ENCODE results near the gene AGBL1. TPM values are rescaled to one million over a fixed set of nuclear protein-coding genes. Genes with fewer than 3 reads are reported as not detected.

The AGBL1 gene
- total RNA-seq, 1 experiment from 2014 or later, result not detected

GRCh38 chr15:86691091-86691663 lies 611.5 kb downstream of the AGBL1 start:
- no peaks in the 10 kb centered on the region for H3K36me3 Mint-ChIP-seq (ENCODE audit: insufficient read depth, unreplicated experiment)
- no peak for DNase-seq
- H3K9me3 ChIP-seq, result no peaks in the 10 kb centered on the region
- no peak overlapping the region for H3K27ac Mint-ChIP-seq (ENCODE audit: unreplicated experiment)
- no peaks in the 10 kb centered on the region for H3K4me1 Mint-ChIP-seq (ENCODE audit: low read depth, unreplicated experiment)
- intact Hi-C loops (cut with micrococcal nuclease; ENCODE audit: unreplicated experiment), result loop anchor here (1.0 kb wide), 1 partner anchor 52 kb away; no protein-coding TSS in a partner anchor
- H3K9me3 Mint-ChIP-seq (ENCODE audit: unreplicated experiment), result no peaks in the 10 kb centered on the region
- H3K4me1 ChIP-seq, result no peaks in the 10 kb centered on the region
- H3K27me3 Mint-ChIP-seq (ENCODE audit: insufficient read depth, unreplicated experiment), result peaks cover 10% of the 10 kb centered on the region
- no peak overlapping the region for H3K4me3 ChIP-seq (ENCODE audit: low read depth, low read length)
- no peaks in the 10 kb centered on the region for H3K27me3 ChIP-seq (replicated peaks; ENCODE audit: control insufficient read depth, insufficient read depth, low read length)
- H3K36me3 ChIP-seq (ENCODE audit: control insufficient read depth, insufficient read depth, low read length), result no peaks in the 10 kb centered on the region
- CTCF ChIA-PET, result interaction anchor here (0.6 to 1.0 kb wide), 4 partner anchors 11 to 637 kb away, joined by 3 to 4 read pairs (median 4); no protein-coding TSS in a partner anchor
- no peak for TF ChIP-seq CTCF (IDR thresholded peaks at IDR 0.05; ENCODE audit: insufficient read depth in 1 of 2, low read depth in 1 of 2, low read length in 1 of 2, severe bottlenecking in 1 of 2, unreplicated experiment in 1 of 2)
- H3K4me3 Mint-ChIP-seq (ENCODE audit: unreplicated experiment), result no peak overlapping the region
- POLR2A ChIA-PET, result no interaction called here
- BruUV-seq (replicated peaks), result no TSS peak

GRCh38 chr15:86700864-86701610 lies 621.4 kb downstream of the AGBL1 start:
- Histone ChIP-seq H3K27me3 (replicated peaks; ENCODE audit: control insufficient read depth, insufficient read depth, low read length) (no peaks in the 10 kb centered on the region), H3K36me3 (ENCODE audit: control insufficient read depth, insufficient read depth, low read length) (no peaks in the 10 kb centered on the region), H3K4me1 (no peaks in the 10 kb centered on the region), H3K4me3 (ENCODE audit: low read depth, low read length) (no peak overlapping the region), H3K9me3 (no peaks in the 10 kb centered on the region)
- CTCF ChIA-PET, result no interaction called here
- DNase-seq, result no peak
- peaks cover 17% of the 10 kb centered on the region for H3K27me3 Mint-ChIP-seq (ENCODE audit: insufficient read depth, unreplicated experiment)
- no peak overlapping the region for H3K4me3 Mint-ChIP-seq (ENCODE audit: unreplicated experiment)
- no TSS peak for BruUV-seq (replicated peaks)
- H3K27ac Mint-ChIP-seq (ENCODE audit: unreplicated experiment), result no peak overlapping the region
- TF ChIP-seq CTCF (IDR thresholded peaks at IDR 0.05; ENCODE audit: insufficient read depth in 1 of 2, low read depth in 1 of 2, low read length in 1 of 2, severe bottlenecking in 1 of 2, unreplicated experiment in 1 of 2), result no peak
- no peaks in the 10 kb centered on the region for H3K9me3 Mint-ChIP-seq (ENCODE audit: unreplicated experiment)
- POLR2A ChIA-PET, result no interaction called here
- H3K4me1 Mint-ChIP-seq (ENCODE audit: low read depth, unreplicated experiment), result no peaks in the 10 kb centered on the region
- intact Hi-C loops (cut with micrococcal nuclease; ENCODE audit: unreplicated experiment), result no loop called here
- H3K36me3 Mint-ChIP-seq (ENCODE audit: insufficient read depth, unreplicated experiment), result no peaks in the 10 kb centered on the region

- ChIA-PET CTCF (interaction anchor here (0.6 to 0.7 kb wide), 2 partner anchors 11 to 77 kb away, joined by 3 to 12 read pairs; no protein-coding TSS in a partner anchor), POLR2A (no interaction called here)
- Histone ChIP-seq H3K9me3 (no peaks in the 10 kb centered on the region), H3K36me3 (ENCODE audit: control insufficient read depth, insufficient read depth, low read length) (no peaks in the 10 kb centered on the region), H3K4me3 (ENCODE audit: low read depth, low read length) (no peak overlapping the region), H3K4me1 (no peaks in the 10 kb centered on the region), H3K27me3 (replicated peaks; ENCODE audit: control insufficient read depth, insufficient read depth, low read length) (no peaks in the 10 kb centered on the region)
- no peak overlapping the region for H3K27ac Mint-ChIP-seq (ENCODE audit: unreplicated experiment)
- TF ChIP-seq CTCF (IDR thresholded peaks at IDR 0.05; ENCODE audit: insufficient read depth in 1 of 2, low read depth in 1 of 2, low read length in 1 of 2, severe bottlenecking in 1 of 2, unreplicated experiment in 1 of 2), result no peak
- H3K4me1 Mint-ChIP-seq (ENCODE audit: low read depth, unreplicated experiment), result no peaks in the 10 kb centered on the region
- no peak overlapping the region for H3K4me3 Mint-ChIP-seq (ENCODE audit: unreplicated experiment)
- DNase-seq, result no peak
- no peaks in the 10 kb centered on the region for H3K36me3 Mint-ChIP-seq (ENCODE audit: insufficient read depth, unreplicated experiment)
- no TSS peak for BruUV-seq (replicated peaks)
- H3K9me3 Mint-ChIP-seq (ENCODE audit: unreplicated experiment), result no peaks in the 10 kb centered on the region
- intact Hi-C loops (cut with micrococcal nuclease; ENCODE audit: unreplicated experiment), result no loop called here
- peaks cover 17% of the 10 kb centered on the region for H3K27me3 Mint-ChIP-seq (ENCODE audit: insufficient read depth, unreplicated experiment)
Measured at GRCh38 chr15:86701611-86701963, 621.9 kb downstream of the AGBL1 start.
